Stimulated activated naive CD8-positive, alpha-beta T cell treated with anti-CD3 and anti-CD28 coated beads, Interleukin-15, Interleukin-2, amounts not matched to agents 100 U/mL and 50 U/mL, for 24 hours (primary cell): ENCODE measurements around the gene CNOT6.
"Not testable (repeated sequence)": the region's sequence is repeated elsewhere in the genome, so short reads cannot be mapped to it uniquely, and the experiment has no call there.

ENCODE experiments used
- ATAC-seq: fragments of 150-1000 bp; cut with Tn5 transposase; one replicate; pipeline ENCODE4 v1.10.0; 2021
- DNase-seq: peaks from one replicate; pipeline ENCODE4 v3.0.0; 2021

The CNOT6 gene

GRCh38 chr5:180494060-180494509 lies at the start of gene CNOT6:
Gene CNOT6, plus strand, starts transcription at chr5:180494379. Its CDS starts 34,898 bp downstream, at chr5:180529277.
- DNase-seq (peak; percentile 97), ATAC-seq (peak; percentile 94)

- ATAC-seq (no peak), DNase-seq (no peak)
Observed at GRCh38 chr5:180454752-180455151, 39.4 kb upstream of the CNOT6 start.

GRCh38 chr5:180455872-180456271 lies 38.3 kb upstream of the CNOT6 start:
- ATAC-seq (no peak), DNase-seq (no peak)

- ATAC-seq (no peak), DNase-seq (no peak)
Observed at GRCh38 chr5:180456792-180457191, 37.4 kb upstream of the CNOT6 start.

- ATAC-seq, DNase-seq: not testable (repeated sequence)
Observed at GRCh38 chr5:180458852-180459673, 35.1 kb upstream of the CNOT6 start.

- ATAC-seq, DNase-seq: not testable (repeated sequence)
Observed at GRCh38 chr5:180459674-180460142, 34.5 kb upstream of the CNOT6 start.

GRCh38 chr5:180460834-180461233 lies 33.3 kb upstream of the CNOT6 start:
- DNase-seq (no peak), ATAC-seq (no peak)

- DNase-seq (no peak), ATAC-seq (no peak)
Observed at GRCh38 chr5:180461303-180461702, 32.9 kb upstream of the CNOT6 start.

GRCh38 chr5:180463216-180463900 lies 30.8 kb upstream of the CNOT6 start:
- DNase-seq = no peak
- no peak for ATAC-seq

- ATAC-seq = no peak
- DNase-seq = no peak
Observed at GRCh38 chr5:180463916-180464602, 30.1 kb upstream of the CNOT6 start.

- ATAC-seq (no peak), DNase-seq (no peak)
Observed at GRCh38 chr5:180464603-180464970, 29.6 kb upstream of the CNOT6 start.

- DNase-seq = not testable (repeated sequence)
Observed at GRCh38 chr5:180465052-180465451, 29.1 kb upstream of the CNOT6 start.

GRCh38 chr5:180466316-180466715 lies 27.9 kb upstream of the CNOT6 start:
- ATAC-seq = no peak
- no peak for DNase-seq

More at GRCh38 chr5:180465052-180465451, 29.1 kb upstream of the CNOT6 start:
- not testable (repeated sequence) for ATAC-seq

- no peak for ATAC-seq
- no peak for DNase-seq
Observed at GRCh38 chr5:180467028-180467975, 26.9 kb upstream of the CNOT6 start.

- no peak for ATAC-seq
- no peak for DNase-seq
Observed at GRCh38 chr5:180467989-180468731, 26.0 kb upstream of the CNOT6 start.

GRCh38 chr5:180468732-180469585 lies 25.2 kb upstream of the CNOT6 start:
- no peak for DNase-seq

GRCh38 chr5:180469586-180469865 lies 24.7 kb upstream of the CNOT6 start:
- ATAC-seq (no peak), DNase-seq (no peak)

More at GRCh38 chr5:180468732-180469585, 25.2 kb upstream of the CNOT6 start:
- ATAC-seq = no peak

GRCh38 chr5:180469866-180470265 lies 24.3 kb upstream of the CNOT6 start:
- DNase-seq (no peak), ATAC-seq (no peak)

- DNase-seq = no peak
- no peak for ATAC-seq
Observed at GRCh38 chr5:180470361-180470760, 23.8 kb upstream of the CNOT6 start.
